Ovary (tissue), 9 donors: ENCODE results near the gene KRT6A. TPM values are rescaled to one million over a fixed set of nuclear protein-coding genes. Genes with fewer than 3 reads are reported as not detected.

ENCODE experiments used
- DNase-seq, 5 donors: peaks; one replicate each; pipeline ENCODE4 v3.0.0-alpha.2; 2019 to 2020
- H3K27ac ChIP-seq, 2 donors: fragments of 200-600 bp; one replicate each; pipeline versions ENCODE4 v1.5.1 to v1.8.0; 2019 to 2022
- H3K27me3 ChIP-seq: fragments of 200-600 bp; one replicate; pipeline ENCODE4 v1.8.0; 2022
- H3K36me3 ChIP-seq: fragments of 200-600 bp; sonication (generic); one replicate; pipeline ENCODE4 v1.5.1; 2019
- H3K4me1 ChIP-seq: one replicate; pipeline ENCODE4 v1.8.1; 2013; ENCODE audit warnings: mild to moderate bottlenecking, moderate library complexity; ENCODE audit not compliant: insufficient read depth
- H3K4me3 ChIP-seq: fragments of 200-600 bp; sonication (generic); one replicate; pipeline ENCODE4 v1.5.1; 2017
- H3K9me3 ChIP-seq, 2 donors: fragments of 200-600 bp in 1 of 2; sonication (generic) in 1 of 2; one replicate each; pipeline versions ENCODE4 v1.5.1 to v1.8.1; 2013 to 2019; ENCODE audit warnings: mild to moderate bottlenecking in 1 of 2, moderate library complexity in 1 of 2
- CTCF ChIP-seq, 3 donors: fragments of 450-650 bp in 2 of 3; fragments of 200-600 bp in 1 of 3; IDR thresholded peaks; one replicate each; pipeline versions ENCODE4 v1.5.1 to v1.8.0; 2016 to 2022; ENCODE audit warnings: antibody characterized with exemption in 3 of 3, mild to moderate bottlenecking in 1 of 3
- EP300 ChIP-seq: sonication (generic); formaldehyde crosslinking; IDR thresholded peaks from one replicate; pipeline ENCODE4 v1.6.1; 2017; ENCODE audit warnings: antibody characterized with exemption
- POLR2A ChIP-seq: fragments of 450-650 bp; IDR thresholded peaks from one replicate; pipeline ENCODE4 v1.6.1; 2017; ENCODE audit warnings: antibody characterized with exemption, mild to moderate bottlenecking, moderate library complexity
- WGBS, 3 donors: extraction: QIAGEN DNeasy Blood & Tissue Kit in 1 of 3; methylation state at CpG; one replicate each; pipeline versions ENCODE4 v1.1.5 to v1.1.7; 2013 to 2017; 5-methylcytosine and 5-hydroxymethylcytosine counted together
- intact Hi-C, 4 donors: fragments of 100-400 bp; cut with DNase I; formaldehyde crosslinking; loops; one replicate each; pipeline versions ENCODE4 v1.11.0 to v1.15.1; 2022 to 2023
- polyA plus RNA-seq, 2 donors: library from polyadenylated mRNA; stranded (reverse); fragments of 200-250 nt in 1 of 2; fragments of 350-450 nt in 1 of 2; fragmentation: Illumina TruSeq in 1 of 2; extraction: RNeasy Lipid Tissue Mini Kit (QIAGEN cat#74804) in 1 of 2; gene quantifications; one replicate each; pipeline ENCODE4 v1.2.3, GENCODE V29; 2013 to 2014
- total RNA-seq, 7 donors: library from RNA; depleted of rRNA in 2 of 7; stranded (reverse); fragments of >200 nt in 2 of 7; fragmentation: NEBNext Ultra II Directional in 3 of 7; extraction: Animal tissue kit (Norgen Biotek cat#: 25700) in 3 of 7; gene quantifications; one replicate each; pipeline versions ENCODE4 v1.1.0 to v1.2.4, GENCODE V29; 2016 to 2023
- donor health status: DM: no; HTN: no; CAD: no; lungs with moderate emphysema.
- donor health status: DM: no; HTN: no; CAD: no.
- donor health status: Bipolar disorder and iron deficiency.
- donor health status: DM: yes; HTN: yes; CAD: no.
- donor health status: DM: no; HTN: no; CAD: no.
- donor health status: DM: yes; HTN: yes; CAD: no.

The KRT6A gene
- total and polyA plus RNA-seq, 9 donors = 0.15 to 14.5 (median 1.1) TPM; not detected in 2

GRCh38 chr12:52539821-52540173, 46.7 kb upstream of the KRT6A start:
- Histone ChIP-seq H3K27me3 (no peaks in the 10 kb centered on the region), H3K4me3 (no peak overlapping the region), H3K36me3 (no peaks in the 10 kb centered on the region), H3K9me3 (no peaks in the 10 kb centered on the region), H3K27ac (no peak overlapping the region), H3K4me1 (no peaks in the 10 kb centered on the region)
- 88 to 94% (median 91%) methylated on average over 3 of the region's 3 CpGs for WGBS, 3 donors
- intact Hi-C loops = no loop called here
- TF ChIP-seq CTCF (IDR thresholded peaks at IDR 0.05) = no peak
- TF ChIP-seq POLR2A = no peak
- TF ChIP-seq EP300 = no peak
- DNase-seq = no peak

GRCh38 chr12:52539083-52539820, 46.2 kb upstream of the KRT6A start:
- no peaks in the 10 kb centered on the region for H3K9me3 ChIP-seq
- 32 to 39% (median 36%) methylated on average over 5 of the region's 5 CpGs for WGBS, 3 donors
- TF ChIP-seq POLR2A = no peak
- TF ChIP-seq EP300 = no peak
- TF ChIP-seq CTCF (IDR thresholded peaks at IDR 0.05) = no peak
- intact Hi-C loops = no loop called here
- no peak overlapping the region for H3K27ac ChIP-seq
- H3K4me3 ChIP-seq = no peak overlapping the region
- H3K27me3 ChIP-seq = no peaks in the 10 kb centered on the region
- H3K36me3 ChIP-seq = no peaks in the 10 kb centered on the region
- no peak for DNase-seq
- H3K4me1 ChIP-seq = no peaks in the 10 kb centered on the region

GRCh38 chr12:52537101-52537500, 44.0 kb upstream of the KRT6A start:
- Histone ChIP-seq H3K27ac (no peak overlapping the region), H3K9me3 (no peaks in the 10 kb centered on the region), H3K4me1 (no peaks in the 10 kb centered on the region), H3K36me3 (no peaks in the 10 kb centered on the region), H3K4me3 (no peak overlapping the region), H3K27me3 (no peaks in the 10 kb centered on the region)
- TF ChIP-seq CTCF (IDR thresholded peaks at IDR 0.05) (no peak), POLR2A (no peak), EP300 (no peak)
- 78 to 81% (median 79%) methylated on average over 3 of the region's 3 CpGs for WGBS, 3 donors
- intact Hi-C loops = no loop called here
- no peak for DNase-seq

GRCh38 chr12:52535574-52535973, 42.5 kb upstream of the KRT6A start:
- no peak overlapping the region for H3K27ac ChIP-seq
- intact Hi-C loops = no loop called here
- 25 to 63% (median 33%) methylated on average over 1 of the region's 1 CpG for WGBS, 3 donors
- H3K4me1 ChIP-seq = no peaks in the 10 kb centered on the region
- TF ChIP-seq EP300 (no peak), CTCF (IDR thresholded peaks at IDR 0.05) (no peak), POLR2A (no peak)
- DNase-seq = no peak
- H3K36me3 ChIP-seq = no peaks in the 10 kb centered on the region
- H3K4me3 ChIP-seq = no peak overlapping the region
- no peaks in the 10 kb centered on the region for H3K9me3 ChIP-seq
- no peaks in the 10 kb centered on the region for H3K27me3 ChIP-seq
